Bronchial epithelial cell (primary cell): ENCODE measurements around the gene KIF1A. TPM values are rescaled to one million over a fixed set of nuclear protein-coding genes. Genes with fewer than 3 reads are reported as not detected.
A peak's percentile ranks its signal among the peaks of the same experiment; 100 is the strongest.

Experiments used
- DNase-seq: peaks from one replicate; pipeline ENCODE4 v3.0.0-alpha.2; 2010; ENCODE audit warnings: low read depth
- FAIRE-seq: peaks from 2 replicates; lab custom pipeline; 2011; peaks lifted over from hg19 to GRCh38; lab: Jason Lieb, UNC
- H3K27me3 ChIP-seq: 2 replicates; pipeline ENCODE4 v1.5.1; 2011; ENCODE audit warnings: low read length; ENCODE audit not compliant: control insufficient read depth, insufficient read depth
- H3K36me3 ChIP-seq: 2 replicates; pipeline ENCODE4 v1.5.1; 2011; ENCODE audit warnings: low read length; ENCODE audit not compliant: control insufficient read depth, insufficient read depth
- H3K4me3 ChIP-seq: 2 replicates; pipeline ENCODE4 v1.5.1; 2011; ENCODE audit warnings: mild to moderate bottlenecking, low read depth, low read length, control low read depth
- total RNA-seq: library from RNA; depleted of rRNA; stranded (reverse); fragments of >200 nt; gene quantifications from 2 replicates; pipeline ENCODE4 v1.2.1, GENCODE V29; 2014
- TF ChIP-seq, protein P1 (sequence below): IDR thresholded peaks from 2 replicates; pipeline ENCODE4 v1.5.1; 2011; ENCODE audit warnings: mild to moderate bottlenecking, moderate library complexity, low read length, control low read depth, inconsistent platforms; ENCODE audit not compliant: insufficient read depth, severe bottlenecking

The KIF1A gene
- total RNA-seq, 1 donor from 2014 or later: not detected

DNA sequence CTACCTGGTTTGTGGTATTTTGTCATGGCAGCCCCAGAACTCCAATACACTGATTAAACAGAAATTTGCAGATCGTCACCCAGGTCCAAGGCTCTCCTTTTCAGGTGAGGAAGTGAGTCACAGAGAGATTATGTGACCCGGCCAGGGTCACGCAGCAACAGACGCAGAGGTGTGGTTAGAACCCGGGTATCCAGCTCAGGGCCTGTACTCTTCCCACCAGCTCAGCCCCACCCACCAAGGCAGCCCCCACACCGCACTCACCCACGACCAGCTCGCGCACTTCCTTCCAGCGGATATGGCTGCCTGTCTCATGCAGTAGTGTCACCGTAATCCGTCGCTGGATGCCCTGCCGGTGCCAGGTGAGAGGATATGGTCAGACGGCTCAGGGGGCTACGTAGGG, 80.2 kb downstream of the KIF1A start:
- Histone ChIP-seq H3K27me3 (no peaks in the 10 kb centered on the region), H3K4me3 (no peak overlapping the region), H3K36me3 (no peaks in the 10 kb centered on the region)
- TF ChIP-seq, protein P1, sequence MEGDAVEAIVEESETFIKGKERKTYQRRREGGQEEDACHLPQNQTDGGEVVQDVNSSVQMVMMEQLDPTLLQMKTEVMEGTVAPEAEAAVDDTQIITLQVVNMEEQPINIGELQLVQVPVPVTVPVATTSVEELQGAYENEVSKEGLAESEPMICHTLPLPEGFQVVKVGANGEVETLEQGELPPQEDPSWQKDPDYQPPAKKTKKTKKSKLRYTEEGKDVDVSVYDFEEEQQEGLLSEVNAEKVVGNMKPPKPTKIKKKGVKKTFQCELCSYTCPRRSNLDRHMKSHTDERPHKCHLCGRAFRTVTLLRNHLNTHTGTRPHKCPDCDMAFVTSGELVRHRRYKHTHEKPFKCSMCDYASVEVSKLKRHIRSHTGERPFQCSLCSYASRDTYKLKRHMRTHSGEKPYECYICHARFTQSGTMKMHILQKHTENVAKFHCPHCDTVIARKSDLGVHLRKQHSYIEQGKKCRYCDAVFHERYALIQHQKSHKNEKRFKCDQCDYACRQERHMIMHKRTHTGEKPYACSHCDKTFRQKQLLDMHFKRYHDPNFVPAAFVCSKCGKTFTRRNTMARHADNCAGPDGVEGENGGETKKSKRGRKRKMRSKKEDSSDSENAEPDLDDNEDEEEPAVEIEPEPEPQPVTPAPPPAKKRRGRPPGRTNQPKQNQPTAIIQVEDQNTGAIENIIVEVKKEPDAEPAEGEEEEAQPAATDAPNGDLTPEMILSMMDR: no peak
- FAIRE-seq (no peak), DNase-seq (peak; percentile 22)

DNA sequence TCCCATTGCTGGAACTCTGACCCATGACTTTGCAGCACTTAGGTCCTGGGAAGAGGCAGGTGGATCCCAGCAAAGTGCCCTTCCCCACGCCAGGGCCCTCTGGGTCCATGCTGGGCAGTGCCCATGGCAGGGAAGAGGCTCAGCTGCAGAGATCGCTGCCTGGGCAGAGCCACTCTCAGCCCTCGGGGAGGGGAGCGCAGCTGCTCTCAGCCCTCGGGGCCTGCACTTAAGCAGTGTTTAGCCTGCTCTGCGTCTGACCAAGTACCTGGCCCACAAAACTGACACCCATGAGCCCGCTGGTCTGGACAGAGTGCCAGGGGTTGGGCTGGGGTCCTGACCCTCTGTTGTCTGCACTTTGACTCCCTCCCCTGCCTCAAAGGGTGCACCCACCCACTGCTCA, 82.1 kb downstream of the KIF1A start:
- no peaks in the 10 kb centered on the region for H3K27me3 ChIP-seq
- DNase-seq: no peak
- no peaks in the 10 kb centered on the region for H3K36me3 ChIP-seq
- no peak overlapping the region for H3K4me3 ChIP-seq
- TF ChIP-seq, protein P1: no peak
- FAIRE-seq: no peak

DNA sequence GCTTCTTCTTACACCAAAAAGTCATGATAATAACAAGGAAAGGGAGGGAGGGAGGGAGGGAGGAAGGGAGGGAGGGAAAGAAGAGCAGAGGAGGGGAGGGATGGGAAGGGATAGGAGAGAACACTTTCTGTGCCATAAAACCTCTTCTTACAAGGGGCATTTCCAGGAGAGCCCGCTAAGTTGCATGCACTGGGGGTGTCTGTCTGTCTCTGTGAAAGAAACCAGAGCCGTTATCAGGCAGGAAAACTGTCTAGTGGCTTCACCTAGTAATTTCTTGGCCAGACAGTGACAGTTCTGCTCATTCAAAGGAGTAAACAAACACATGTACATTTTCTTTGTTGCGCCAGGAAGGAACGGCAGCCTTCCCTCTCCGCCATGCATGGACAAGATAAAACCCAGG, 82.5 kb downstream of the KIF1A start:
- TF ChIP-seq, protein P1: no peak
- FAIRE-seq: no peak
- no peak for DNase-seq
- H3K4me3 ChIP-seq: no peak overlapping the region
- H3K27me3 ChIP-seq: no peaks in the 10 kb centered on the region
- no peaks in the 10 kb centered on the region for H3K36me3 ChIP-seq

DNA sequence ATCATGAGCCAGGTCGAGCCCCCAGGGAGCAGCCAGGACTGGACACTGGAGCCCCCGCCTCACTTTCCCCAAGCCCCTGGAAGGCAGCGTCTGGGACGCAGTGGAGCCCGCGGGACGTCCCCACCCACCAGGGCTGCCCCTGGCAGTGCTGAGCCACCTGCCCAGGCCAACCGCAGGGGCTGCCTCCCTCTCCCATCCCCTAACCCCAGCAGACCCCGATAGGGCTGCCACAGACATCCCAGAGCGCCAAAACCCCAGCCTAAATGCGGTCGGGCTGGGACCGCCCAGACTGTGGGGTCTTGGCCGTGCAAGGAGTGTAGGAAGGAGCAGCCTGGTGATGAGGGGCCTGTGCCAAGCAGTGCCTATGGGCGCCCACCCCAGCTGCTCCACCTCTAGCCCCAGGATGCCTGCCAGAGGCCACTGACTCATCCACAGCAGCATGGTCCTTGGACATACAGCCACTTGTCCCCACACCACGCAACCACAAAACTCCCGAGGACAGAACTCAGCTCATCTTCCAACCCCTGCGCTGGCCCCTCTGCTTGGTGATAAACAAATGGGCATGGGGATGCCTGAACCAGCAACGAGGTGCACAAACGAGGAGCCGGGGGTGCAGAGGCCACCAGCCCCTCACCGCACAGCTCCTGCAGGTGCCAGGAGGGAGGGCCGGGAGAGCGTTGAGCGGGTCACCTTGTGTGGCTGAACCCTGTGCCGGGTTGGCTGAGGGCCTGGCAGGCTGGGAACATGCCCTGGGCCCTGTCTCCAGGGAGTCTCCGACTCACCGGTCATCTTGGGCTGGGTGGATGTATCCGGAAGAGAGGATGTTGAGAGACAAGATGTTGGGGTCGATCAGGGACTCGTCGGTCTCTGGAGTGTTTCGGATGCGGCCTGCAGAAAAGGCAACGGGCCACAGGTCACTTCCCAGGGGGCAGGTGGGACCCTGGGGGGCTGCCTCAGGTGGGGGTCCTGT, 83.5 kb downstream of the KIF1A start:
- no peaks in the 10 kb centered on the region for H3K36me3 ChIP-seq
- H3K27me3 ChIP-seq: no peaks in the 10 kb centered on the region
- TF ChIP-seq, protein P1: no peak
- no peak overlapping the region for H3K4me3 ChIP-seq
- FAIRE-seq (no peak), DNase-seq (no peak)

DNA sequence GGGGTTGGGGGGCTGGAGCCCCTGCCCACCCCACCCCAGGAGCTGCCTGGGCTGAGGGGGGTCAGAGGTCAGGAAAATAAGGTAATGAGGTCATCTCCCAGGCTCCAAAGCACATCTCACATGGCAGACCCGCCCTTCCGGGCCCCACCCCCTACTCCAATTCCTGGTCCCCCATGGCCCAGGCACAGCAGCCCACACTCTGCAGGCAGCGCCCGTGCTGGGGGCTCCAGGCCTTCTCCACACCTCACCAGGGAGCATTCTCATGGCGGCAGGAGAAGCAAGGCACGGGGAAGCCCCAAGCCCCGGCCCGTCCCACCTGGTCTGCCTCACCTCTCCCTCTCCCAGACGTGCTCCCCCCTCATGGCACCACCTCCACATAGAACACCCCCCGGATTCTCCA, 84.5 kb downstream of the KIF1A start:
- Histone ChIP-seq H3K4me3 (no peak overlapping the region), H3K36me3 (no peaks in the 10 kb centered on the region), H3K27me3 (no peaks in the 10 kb centered on the region)
- DNase-seq (no peak), FAIRE-seq (no peak)
- TF ChIP-seq, protein P1: no peak
